ENCODE measurements around the gene SHBG.
A peak's percentile ranks its signal among the peaks of the same experiment; 100 is the strongest.

The SHBG gene

GRCh38 chr17:7626307-7626706 lies 3.6 kb upstream of the SHBG start:
- TF ChIP-seq CTCF (IDR thresholded peaks at IDR 0.05; ENCODE audit: insufficient read depth, missing control alignments) = no peak
- DNase-seq (ENCODE audit: insufficient read length, low spot score) (no peak), FAIRE-seq (no peak)

GRCh38 chr17:7626956-7627249 lies 3.0 kb upstream of the SHBG start:
- no peak for FAIRE-seq
- no peak for DNase-seq (ENCODE audit: insufficient read length, low spot score)
- no peak for TF ChIP-seq CTCF (IDR thresholded peaks at IDR 0.05; ENCODE audit: insufficient read depth, missing control alignments)

GRCh38 chr17:7627250-7628121 lies 2.4 kb upstream of the SHBG start, which contains the start of gene SAT2:
SAT2 (minus strand) TSS chr17:7627821; CDS start chr17:7627635, 186 bp downstream.
- peak; percentile 100 for DNase-seq (ENCODE audit: insufficient read length, low spot score)
- TF ChIP-seq CTCF (IDR thresholded peaks at IDR 0.05; ENCODE audit: insufficient read depth, missing control alignments) = no peak
- no peak for FAIRE-seq

- DNase-seq (ENCODE audit: insufficient read length, low spot score) (peak; percentile 10), FAIRE-seq (no peak)
- no peak for TF ChIP-seq CTCF (IDR thresholded peaks at IDR 0.05; ENCODE audit: insufficient read depth, missing control alignments)
Observed at GRCh38 chr17:7631398-7632380, 1.8 kb downstream of the SHBG start.

- FAIRE-seq = no peak
- TF ChIP-seq CTCF (IDR thresholded peaks at IDR 0.05; ENCODE audit: insufficient read depth, missing control alignments) = peak; percentile 36
Observed at GRCh38 chr17:7632492-7632894, 2.6 kb downstream of the SHBG start.

GRCh38 chr17:7633093-7633492 lies 3.2 kb downstream of the SHBG start:
- FAIRE-seq (no peak), DNase-seq (ENCODE audit: insufficient read length, low spot score) (no peak)
- TF ChIP-seq CTCF (IDR thresholded peaks at IDR 0.05; ENCODE audit: insufficient read depth, missing control alignments) = no peak

More at GRCh38 chr17:7632492-7632894, 2.6 kb downstream of the SHBG start:
- no peak for DNase-seq (ENCODE audit: insufficient read length, low spot score)

Measured in D721Med (cell line).